Uterus (tissue), 4 donors: ENCODE measurements around the gene ATF7. TPM values are rescaled to one million over a fixed set of nuclear protein-coding genes. Genes with fewer than 3 reads are reported as not detected.
"Not testable (repeated sequence)": the region's sequence is repeated elsewhere in the genome, so short reads cannot be mapped to it uniquely, and the experiment has no call there.

Experiments
- DNase-seq, 2 donors: peaks; one replicate each; pipeline ENCODE4 v3.0.0-alpha.2; 2019 to 2020
- H3K27ac ChIP-seq, 2 donors: fragments of 200-600 bp; sonication (generic); 1 replicate in 1 of 2; 2 replicates in 1 of 2; pipeline ENCODE4 v1.5.1; 2016 to 2018
- H3K27me3 ChIP-seq, 2 donors: fragments of 200-600 bp; sonication (generic); one replicate each; pipeline ENCODE4 v1.5.1; 2018 to 2019; ENCODE audit warnings: control low read depth in 1 of 2
- H3K36me3 ChIP-seq, 2 donors: fragments of 200-600 bp; sonication (generic); one replicate each; pipeline ENCODE4 v1.5.1; 2019; ENCODE audit warnings: control low read depth in 1 of 2
- H3K4me1 ChIP-seq, 2 donors: fragments of 200-600 bp; sonication (generic); one replicate each; pipeline ENCODE4 v1.5.1; 2018 to 2019; ENCODE audit warnings: control low read depth in 1 of 2
- H3K4me3 ChIP-seq, 2 donors: fragments of 200-600 bp; sonication (generic); 1 replicate in 1 of 2; 2 replicates in 1 of 2; pipeline ENCODE4 v1.5.1; 2018 to 2019; ENCODE audit warnings: mild to moderate bottlenecking in 1 of 2
- H3K9me3 ChIP-seq, 2 donors: fragments of 200-600 bp; sonication (generic); one replicate each; pipeline ENCODE4 v1.5.1; 2019; ENCODE audit warnings: control low read depth in 1 of 2
- POLR2A ChIP-seq, 2 donors: fragments of 450-650 bp; IDR thresholded peaks; one replicate each; pipeline ENCODE4 v1.6.1; 2016; ENCODE audit warnings: antibody characterized with exemption in 2 of 2, mild to moderate bottlenecking in 1 of 2, moderate library complexity in 1 of 2
- intact Hi-C: fragments of 100-400 bp; cut with DNase I; formaldehyde crosslinking; loops from one replicate; pipeline ENCODE4 v1.15.1; 2023; ENCODE audit warnings: low total_unique reads
- total RNA-seq, 4 donors: library from RNA; depleted of rRNA in 3 of 4; stranded (reverse); fragments of >200 nt in 3 of 4; gene quantifications; one replicate each; pipeline versions ENCODE4 v1.1.0 to v1.2.4, GENCODE V29; 2014 to 2023
- TF ChIP-seq, protein P1 (sequence below), 4 experiments: fragments of 200-600 bp in 2 of 4; fragments of 450-650 bp in 2 of 4; sonication (generic) in 2 of 4; IDR thresholded peaks; one replicate each; pipeline ENCODE4 v1.5.1; 2016 to 2019; ENCODE audit warnings: antibody characterized with exemption in 4 of 4, mild to moderate bottlenecking in 2 of 4, moderate library complexity in 1 of 4
- donor health status: DM: yes; HTN: yes; CAD: no.

Gene ATF7
- total RNA-seq, 4 donors from 2014 or later, result 10.6 to 47.6 (median 21.3) TPM

DNA sequence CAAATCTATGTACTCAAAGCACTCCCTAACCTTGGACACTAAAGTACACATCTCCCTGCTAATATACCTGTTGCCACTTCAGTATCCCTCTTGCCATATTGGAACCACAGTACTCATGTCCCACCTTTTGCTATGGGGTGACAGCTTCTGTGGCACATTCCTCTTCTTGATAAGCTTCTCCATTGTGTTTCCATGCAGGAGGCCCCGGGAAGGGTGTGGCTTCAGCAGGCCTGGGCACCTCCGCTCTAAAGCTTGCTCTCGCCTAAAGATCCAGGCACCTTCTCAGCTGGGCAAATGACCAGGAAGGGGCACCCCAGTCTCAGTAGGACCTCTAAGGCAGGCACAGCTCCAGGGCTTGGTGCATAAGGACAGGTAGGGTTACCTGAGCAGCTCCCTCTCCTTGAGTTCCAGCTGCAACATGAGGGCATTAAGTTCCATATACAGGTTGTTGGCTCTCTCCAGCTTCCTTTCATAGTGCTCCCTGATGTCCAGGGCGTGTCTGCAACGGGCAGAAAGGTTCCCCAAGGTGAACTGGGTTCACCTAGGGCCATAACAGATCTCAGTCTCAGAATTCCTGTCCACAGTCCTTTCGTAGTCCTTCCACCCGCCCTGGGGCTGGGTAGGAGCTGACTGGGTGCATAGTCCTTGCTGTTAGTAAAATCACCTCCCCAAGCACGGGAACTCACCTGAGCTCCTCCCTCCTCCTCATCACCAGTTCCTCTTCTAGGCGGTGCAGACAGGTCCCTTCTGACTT, 142.8 kb downstream of the ATF7 start:
- no peaks in the 10 kb centered on the region for H3K36me3 ChIP-seq
- intact Hi-C loops, result no loop called here
- TF ChIP-seq POLR2A (IDR thresholded peaks at IDR 0.05), result no peak
- TF ChIP-seq, protein P1, sequence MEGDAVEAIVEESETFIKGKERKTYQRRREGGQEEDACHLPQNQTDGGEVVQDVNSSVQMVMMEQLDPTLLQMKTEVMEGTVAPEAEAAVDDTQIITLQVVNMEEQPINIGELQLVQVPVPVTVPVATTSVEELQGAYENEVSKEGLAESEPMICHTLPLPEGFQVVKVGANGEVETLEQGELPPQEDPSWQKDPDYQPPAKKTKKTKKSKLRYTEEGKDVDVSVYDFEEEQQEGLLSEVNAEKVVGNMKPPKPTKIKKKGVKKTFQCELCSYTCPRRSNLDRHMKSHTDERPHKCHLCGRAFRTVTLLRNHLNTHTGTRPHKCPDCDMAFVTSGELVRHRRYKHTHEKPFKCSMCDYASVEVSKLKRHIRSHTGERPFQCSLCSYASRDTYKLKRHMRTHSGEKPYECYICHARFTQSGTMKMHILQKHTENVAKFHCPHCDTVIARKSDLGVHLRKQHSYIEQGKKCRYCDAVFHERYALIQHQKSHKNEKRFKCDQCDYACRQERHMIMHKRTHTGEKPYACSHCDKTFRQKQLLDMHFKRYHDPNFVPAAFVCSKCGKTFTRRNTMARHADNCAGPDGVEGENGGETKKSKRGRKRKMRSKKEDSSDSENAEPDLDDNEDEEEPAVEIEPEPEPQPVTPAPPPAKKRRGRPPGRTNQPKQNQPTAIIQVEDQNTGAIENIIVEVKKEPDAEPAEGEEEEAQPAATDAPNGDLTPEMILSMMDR (IDR thresholded peaks at IDR 0.05), result no peak
- H3K27me3 ChIP-seq, result no peaks in the 10 kb centered on the region
- no peak overlapping the region for H3K4me3 ChIP-seq
- H3K9me3 ChIP-seq, result no peaks in the 10 kb centered on the region
- H3K27ac ChIP-seq, result no peak overlapping the region
- H3K4me1 ChIP-seq, result peaks cover 0 to 4% of the 10 kb centered on the region in 2 donors
- DNase-seq, result peak in 1 of 2 donors; percentile 19

DNA sequence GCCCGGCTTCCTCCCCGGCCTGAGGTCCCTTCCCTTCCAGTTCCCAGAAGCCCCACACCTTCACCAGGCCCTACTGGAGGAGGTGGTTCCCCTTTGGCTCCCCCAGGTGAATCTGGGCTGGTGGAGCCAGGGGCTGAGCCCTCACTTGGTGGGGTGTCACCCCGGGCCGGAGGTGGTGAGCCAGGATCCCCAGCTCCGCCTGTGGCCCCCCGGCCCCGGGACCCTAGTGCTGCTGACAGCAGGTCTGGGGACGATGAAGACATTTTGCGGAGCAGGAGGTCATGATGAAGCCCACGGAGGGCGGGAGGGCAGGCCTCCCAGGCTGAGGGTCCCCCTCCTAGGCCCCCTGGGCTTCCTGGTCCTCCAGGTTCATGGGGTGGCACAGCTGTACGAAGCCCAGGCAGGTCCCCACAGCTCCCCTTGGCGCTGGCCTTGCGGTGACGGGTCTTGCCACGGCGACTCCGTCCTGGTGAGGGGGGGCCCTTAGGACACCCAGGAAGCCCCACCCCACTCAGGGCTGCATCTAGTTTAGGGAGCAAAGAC, 143.5 kb downstream of the ATF7 start:
- Histone ChIP-seq H3K4me3 (no peak overlapping the region), H3K9me3 (no peaks in the 10 kb centered on the region), H3K27ac (peak overlapping the region in 1 of 2 donors; percentile 20), H3K4me1 (peaks cover 0 to 4% of the 10 kb centered on the region in 2 donors), H3K27me3 (no peaks in the 10 kb centered on the region), H3K36me3 (no peaks in the 10 kb centered on the region)
- peak in 1 of 2 donors; percentile 24 for DNase-seq
- intact Hi-C loops, result no loop called here
- TF ChIP-seq POLR2A (IDR thresholded peaks at IDR 0.05), result no peak
- TF ChIP-seq, protein P1 (IDR thresholded peaks at IDR 0.05), result no peak

DNA sequence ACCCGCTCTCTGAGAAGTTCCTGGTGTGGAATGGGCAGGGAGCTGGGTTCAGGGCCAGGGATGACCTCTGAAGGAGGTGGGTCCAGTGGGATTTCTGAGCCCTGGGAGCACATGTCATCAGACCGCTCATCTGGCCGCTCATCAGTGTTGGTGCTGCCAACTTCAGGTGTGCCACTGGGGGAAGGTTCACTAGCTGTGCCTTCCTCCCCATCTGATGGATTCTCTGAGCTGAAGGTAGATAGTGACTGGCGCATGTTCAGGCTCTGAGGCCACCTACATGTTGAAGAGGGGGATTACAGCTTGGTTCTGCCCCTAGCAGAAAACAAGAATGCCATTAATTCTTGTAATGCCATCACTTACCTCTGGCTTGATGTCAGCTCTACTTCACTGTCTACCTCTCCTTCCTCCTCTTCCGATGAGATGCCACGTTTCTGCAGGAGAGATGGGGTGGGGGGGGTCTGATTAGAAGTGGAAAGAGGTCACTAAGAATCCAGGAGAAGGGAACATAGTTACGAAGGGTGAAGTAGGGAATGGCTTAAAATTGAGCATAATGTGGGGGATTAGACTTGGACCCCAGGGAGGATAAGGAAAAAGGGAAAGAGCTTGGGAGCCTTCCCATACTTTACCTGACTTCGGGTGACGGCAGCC, 144.1 kb downstream of the ATF7 start:
- no peaks in the 10 kb centered on the region for H3K9me3 ChIP-seq
- H3K4me1 ChIP-seq, result peaks cover 0 to 4% of the 10 kb centered on the region in 2 donors
- TF ChIP-seq, protein P1 (IDR thresholded peaks at IDR 0.05), result no peak
- no peak for TF ChIP-seq POLR2A (IDR thresholded peaks at IDR 0.05)
- no peak overlapping the region for H3K4me3 ChIP-seq
- H3K27ac ChIP-seq, result peak overlapping the region in 1 of 2 donors; percentile 20
- intact Hi-C loops, result no loop called here
- DNase-seq, result no peak
- H3K27me3 ChIP-seq, result no peaks in the 10 kb centered on the region
- H3K36me3 ChIP-seq, result no peaks in the 10 kb centered on the region

DNA sequence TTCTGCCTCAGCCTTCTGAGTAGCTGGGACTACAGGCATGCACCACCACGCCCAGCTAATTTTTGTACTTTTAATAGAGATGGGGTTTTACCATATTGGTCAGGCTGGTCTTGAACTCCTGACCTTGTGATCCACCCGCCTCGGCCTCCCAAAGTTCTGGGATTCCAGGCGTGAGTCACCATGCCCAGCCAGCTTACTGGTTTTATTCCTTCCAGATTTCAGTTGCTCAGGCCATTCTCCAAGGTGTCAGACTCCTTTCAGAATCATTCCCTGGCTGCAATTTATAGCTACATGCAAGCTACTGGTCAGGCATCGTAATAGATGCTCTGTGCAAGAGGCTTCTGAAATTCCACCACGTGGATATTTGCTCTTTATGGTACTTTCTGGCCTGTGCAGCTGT, 144.7 kb downstream of the ATF7 start:
- H3K9me3 ChIP-seq, intact Hi-C loops, H3K27ac ChIP-seq, H3K4me3 ChIP-seq, H3K36me3 ChIP-seq, H3K4me1 ChIP-seq, H3K27me3 ChIP-seq: not testable (repeated sequence)
- peak in 1 of 2 donors; percentile 17 for DNase-seq

DNA sequence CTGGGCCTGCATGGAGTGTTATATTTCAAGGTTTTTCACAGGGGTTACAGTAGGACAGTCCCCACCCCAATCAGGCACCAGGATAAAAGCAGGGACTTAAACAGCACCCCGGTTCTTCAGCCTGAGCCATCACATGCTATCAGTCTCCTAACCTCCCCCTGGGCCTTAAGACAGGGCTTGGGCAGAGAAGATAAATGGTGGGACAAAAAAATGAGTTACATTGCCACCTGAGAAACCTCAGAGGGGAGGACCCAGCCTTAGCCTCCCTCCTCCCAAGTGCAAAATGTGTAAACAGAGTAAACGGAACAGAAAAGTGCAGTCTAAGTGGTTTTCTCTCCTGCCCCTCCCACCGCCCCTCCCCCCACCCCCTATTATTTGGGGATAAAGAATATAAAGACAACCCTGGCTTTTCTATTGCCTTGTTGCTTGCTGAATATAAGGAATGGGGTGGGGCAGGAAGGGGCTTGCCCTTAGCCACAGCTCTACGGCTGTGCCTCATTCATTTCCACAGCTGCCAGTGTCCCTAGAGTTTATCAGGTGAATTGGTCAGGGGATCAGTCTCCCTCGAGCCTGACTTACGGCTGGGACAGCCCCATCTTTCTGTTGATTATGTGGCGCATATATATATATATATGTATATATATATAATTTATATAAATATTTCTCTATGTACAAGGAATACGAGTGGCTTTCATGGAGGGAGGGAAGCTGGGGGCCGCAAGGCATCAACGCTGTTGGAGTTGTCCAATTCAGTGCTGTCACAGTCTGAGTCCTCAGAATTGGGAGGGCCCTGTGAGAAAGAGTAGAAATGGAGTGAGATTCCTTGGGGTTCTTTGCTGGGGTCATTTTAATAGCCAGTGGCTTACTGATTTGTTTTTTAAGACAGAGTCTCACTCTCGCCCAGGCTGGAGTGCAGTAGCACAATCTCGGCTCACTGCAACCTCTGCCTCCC, 145.4 kb downstream of the ATF7 start:
- peaks cover 0 to 4% of the 10 kb centered on the region in 2 donors for H3K4me1 ChIP-seq
- no peak for DNase-seq
- H3K27ac ChIP-seq, result no peak overlapping the region
- no peaks in the 10 kb centered on the region for H3K36me3 ChIP-seq
- no peak overlapping the region for H3K4me3 ChIP-seq
- no peaks in the 10 kb centered on the region for H3K9me3 ChIP-seq
- intact Hi-C loops, result no loop called here
- TF ChIP-seq, protein P1 (IDR thresholded peaks at IDR 0.05), result no peak
- no peak for TF ChIP-seq POLR2A (IDR thresholded peaks at IDR 0.05)
- H3K27me3 ChIP-seq, result no peaks in the 10 kb centered on the region
